Stimulated activated CD8-positive, alpha-beta memory T cell treated with anti-CD3 and anti-CD28 coated beads, Interleukin-7, amount 100 ng/mL, for 24 hours (primary cell): Measurements from ENCODE around the gene SBF2.
"Not testable (repeated sequence)": the region's sequence is repeated elsewhere in the genome, so short reads cannot be mapped to it uniquely, and the experiment has no call there.

Experiments used
- DNase-seq: peaks from one replicate; pipeline ENCODE4 v3.0.0-alpha.2; 2020; ENCODE audit warnings: low read depth

The SBF2 gene

GRCh38 chr11:9951807-9952206, 342.2 kb downstream of the SBF2 start:
- DNase-seq = no peak

DNA sequence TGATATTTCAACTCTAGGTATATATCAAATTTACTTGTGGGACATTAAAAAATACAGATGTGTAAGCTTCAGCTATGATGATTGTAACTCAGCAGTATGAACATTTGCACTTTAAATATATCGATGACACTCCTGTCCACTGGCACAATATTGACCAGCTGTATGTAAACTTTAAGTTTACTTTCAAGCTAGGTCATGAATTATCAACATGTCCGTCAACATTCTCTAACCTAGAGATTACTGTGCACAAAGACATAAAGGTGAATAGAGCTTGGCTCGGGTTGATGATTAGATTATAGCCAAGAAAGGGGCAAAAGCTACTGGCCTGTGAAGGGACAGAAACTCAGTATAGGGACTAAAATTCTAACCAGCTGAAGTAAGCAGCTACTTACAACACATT, 343.6 kb downstream of the SBF2 start:
- DNase-seq = no peak

DNA sequence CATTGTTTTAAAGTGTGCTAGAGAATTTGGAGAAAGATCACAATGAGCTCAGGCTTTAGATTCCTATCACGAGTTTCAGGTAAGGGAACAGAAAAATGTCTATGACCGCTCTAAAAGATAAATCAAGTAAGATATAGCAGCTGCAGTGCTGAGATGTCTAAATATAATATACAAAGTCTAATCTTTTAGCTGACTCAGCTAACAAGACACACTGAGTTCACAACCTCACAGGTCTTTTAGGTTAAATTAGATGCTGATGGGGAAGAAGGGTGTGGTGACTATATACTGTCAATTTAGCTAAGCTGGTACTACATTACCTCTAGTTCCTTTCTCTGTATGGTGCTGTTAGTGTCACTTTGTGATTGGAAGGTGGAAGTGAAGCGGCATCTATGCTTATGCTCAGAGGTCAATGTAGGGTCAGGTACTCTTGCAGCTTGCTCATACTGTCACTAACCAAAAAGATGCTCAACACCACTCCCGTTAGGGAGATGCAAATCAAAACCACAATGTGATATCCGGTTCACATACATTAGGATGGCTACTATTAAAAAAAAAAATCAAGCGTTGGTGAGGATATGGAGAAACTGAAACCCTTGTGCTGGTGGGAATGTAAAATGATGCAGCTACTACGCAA, 346.7 kb downstream of the SBF2 start:
- DNase-seq = no peak

GRCh38 chr11:9945680-9946079, 348.3 kb downstream of the SBF2 start:
- not testable (repeated sequence) for DNase-seq

DNA sequence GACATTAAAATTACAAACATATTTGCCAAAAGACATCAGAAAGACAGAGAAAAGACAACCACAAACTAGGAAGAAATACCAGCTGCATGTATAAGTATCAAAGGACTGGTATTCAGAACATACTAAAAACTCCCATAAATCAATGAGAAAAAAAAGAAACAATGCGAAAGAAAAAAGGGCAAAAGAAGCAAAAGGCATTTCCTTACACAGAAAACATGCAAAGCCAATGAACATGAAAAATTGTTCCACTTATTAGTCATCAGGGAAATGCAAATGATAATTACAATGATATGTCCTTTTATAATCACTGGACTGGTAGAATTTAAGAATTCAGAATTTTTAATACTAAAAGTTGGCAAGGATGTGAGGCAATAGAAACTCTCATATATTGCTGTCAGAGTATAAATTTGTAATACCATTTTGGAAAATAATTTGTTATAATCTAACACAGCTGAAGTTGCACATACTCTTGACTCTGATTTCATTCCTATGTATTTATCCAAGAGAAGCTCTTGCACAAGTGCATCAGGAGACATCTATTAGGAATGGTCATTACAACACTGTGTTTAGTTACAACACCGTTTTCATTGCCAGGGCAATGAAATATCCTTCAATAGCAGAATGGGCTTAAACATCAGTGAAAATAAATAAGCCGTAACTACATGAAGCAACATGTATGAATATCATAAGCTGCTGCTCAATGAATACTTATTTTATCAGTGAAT, 350.5 kb downstream of the SBF2 start:
- no peak for DNase-seq

DNA sequence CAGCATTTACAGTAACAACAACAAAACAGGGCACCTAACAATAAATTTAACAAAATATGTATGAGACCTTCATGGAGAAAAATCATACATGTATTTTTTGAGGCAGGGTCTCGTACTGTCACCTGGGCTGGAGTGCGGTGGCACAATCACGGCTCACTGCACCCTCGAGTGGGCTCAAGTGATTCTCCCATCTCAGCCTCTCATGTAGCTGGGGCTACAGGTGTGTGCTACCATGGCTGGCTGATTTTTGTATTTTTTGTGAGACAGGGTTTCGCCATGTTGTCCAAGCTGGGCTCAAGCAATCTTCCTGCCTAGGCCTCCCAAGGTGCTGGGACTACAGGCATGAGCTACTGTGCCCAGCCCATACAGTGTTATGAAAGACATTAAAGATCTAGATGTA, 352.0 kb downstream of the SBF2 start:
- no peak for DNase-seq

DNA sequence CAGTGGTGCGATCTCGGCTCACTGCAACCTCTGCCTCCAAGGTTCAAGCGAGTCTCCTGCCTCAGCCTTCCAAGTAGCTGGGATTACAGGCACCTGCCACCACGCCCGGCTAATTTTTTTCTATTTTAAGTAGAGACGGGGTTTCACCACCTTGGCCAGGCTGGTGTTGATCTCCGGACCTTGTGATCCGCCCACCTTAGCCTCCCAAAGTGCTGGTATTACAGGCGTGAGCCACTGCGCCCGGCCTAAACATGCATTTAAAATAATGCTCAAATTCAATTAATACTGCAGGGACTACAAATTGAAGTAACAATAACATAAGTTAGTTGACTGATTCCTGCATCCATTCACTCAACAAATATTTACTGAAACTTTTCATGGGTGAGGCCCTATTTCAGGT, 354.9 kb downstream of the SBF2 start:
- not testable (repeated sequence) for DNase-seq

- DNase-seq = no peak
Observed at GRCh38 chr11:9936754-9937153, 357.3 kb downstream of the SBF2 start.

- DNase-seq = not testable (repeated sequence)
Observed at GRCh38 chr11:9932843-9933242, 361.2 kb downstream of the SBF2 start.

DNA sequence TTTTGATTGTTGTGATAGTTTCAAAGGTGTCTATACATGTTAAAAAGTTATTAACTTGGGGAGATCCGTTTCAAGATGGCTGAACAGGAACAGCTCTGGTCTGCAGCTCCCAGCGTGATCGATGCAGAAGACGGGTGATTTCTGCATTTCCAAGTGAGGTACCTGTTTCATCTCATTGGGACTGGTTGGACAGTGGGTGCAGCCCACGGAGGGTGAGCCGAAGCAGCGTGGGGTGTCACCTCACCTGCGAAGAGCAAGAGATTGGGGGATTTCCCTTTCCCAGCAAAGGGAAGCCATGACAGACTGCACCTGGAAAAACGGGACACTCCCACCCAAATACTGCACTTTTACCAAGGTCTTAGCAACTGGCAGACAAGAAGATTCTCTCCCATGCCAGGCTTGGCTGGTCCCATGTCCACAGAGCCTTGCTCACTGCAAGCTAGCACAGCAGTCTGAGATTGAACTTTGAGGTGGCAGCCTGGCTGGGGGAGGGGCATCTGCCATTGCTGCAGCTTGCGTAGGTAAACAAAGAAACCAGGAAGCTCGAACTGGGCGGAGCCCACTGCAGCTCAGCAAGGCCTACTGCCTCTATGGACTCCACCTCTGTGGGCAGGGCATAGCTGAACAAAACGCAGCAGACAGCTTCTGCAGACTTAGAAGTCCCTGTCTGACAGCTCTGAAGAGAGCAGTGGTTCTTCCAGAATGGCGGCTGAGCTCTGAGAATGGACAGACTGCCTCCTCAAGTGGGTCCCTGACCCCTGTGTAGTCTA, 363.3 kb downstream of the SBF2 start:
- DNase-seq = not testable (repeated sequence)

DNA sequence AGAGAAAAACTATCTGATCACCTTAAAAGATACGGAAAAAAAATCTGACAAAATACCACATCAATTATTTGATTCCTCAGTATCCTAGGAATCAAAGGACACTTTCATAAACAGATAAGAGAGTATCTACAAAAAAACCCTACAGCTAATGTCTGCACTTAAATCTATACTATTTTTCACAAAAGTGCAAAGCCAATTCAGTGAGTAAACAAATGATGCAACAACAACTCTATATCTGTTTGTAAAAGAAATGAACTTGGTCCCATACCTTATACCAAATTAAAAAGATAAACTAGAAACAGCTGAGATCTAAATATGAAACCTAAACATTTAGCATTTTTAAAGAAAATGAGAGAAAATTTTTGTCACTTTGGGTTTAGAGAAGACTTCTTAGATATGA, 366.3 kb downstream of the SBF2 start:
- DNase-seq = no peak

- DNase-seq = no peak
Observed at GRCh38 chr11:9923280-9923679, 370.7 kb downstream of the SBF2 start.

- DNase-seq = no peak
Observed at GRCh38 chr11:9922806-9923205, 371.2 kb downstream of the SBF2 start.

DNA sequence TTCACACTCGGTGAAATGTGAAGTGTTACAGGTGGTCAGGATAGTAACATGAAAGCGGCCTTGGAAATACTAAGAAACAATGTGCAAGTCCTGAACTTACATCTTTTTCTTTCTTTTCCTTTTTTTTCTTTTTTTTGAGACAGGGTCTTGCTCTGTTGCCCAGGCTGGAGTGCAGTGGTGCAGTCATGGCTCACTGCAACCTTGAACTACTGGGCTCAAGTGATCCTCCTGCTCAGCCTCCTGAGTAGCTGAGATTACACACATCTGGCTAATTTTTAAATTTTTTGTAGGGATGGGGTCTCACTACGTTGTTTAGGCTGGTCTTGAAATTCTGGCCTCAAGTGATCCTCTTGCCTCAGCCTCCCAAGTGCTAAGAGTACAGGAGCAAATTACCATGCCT, 377.5 kb downstream of the SBF2 start:
- DNase-seq = no peak

DNA sequence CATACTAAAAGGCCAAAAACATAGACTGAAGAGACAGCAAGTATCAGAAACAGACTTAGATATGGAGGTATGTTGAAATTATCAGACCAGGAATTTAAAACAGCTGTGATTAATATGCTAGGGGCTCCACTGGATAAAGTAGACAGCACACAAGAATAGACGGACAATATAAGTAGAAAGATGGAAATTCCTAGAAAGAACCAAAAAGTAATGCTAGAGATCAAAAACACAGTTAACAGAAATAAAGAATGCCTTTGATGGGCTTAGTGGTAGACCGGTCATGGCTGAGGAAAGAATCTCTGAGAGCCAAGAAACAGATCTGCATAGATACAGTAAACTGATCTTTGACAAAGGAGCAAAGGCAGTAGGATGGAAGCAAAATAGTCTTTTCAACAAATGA, 380.0 kb downstream of the SBF2 start:
- DNase-seq = no peak

DNA sequence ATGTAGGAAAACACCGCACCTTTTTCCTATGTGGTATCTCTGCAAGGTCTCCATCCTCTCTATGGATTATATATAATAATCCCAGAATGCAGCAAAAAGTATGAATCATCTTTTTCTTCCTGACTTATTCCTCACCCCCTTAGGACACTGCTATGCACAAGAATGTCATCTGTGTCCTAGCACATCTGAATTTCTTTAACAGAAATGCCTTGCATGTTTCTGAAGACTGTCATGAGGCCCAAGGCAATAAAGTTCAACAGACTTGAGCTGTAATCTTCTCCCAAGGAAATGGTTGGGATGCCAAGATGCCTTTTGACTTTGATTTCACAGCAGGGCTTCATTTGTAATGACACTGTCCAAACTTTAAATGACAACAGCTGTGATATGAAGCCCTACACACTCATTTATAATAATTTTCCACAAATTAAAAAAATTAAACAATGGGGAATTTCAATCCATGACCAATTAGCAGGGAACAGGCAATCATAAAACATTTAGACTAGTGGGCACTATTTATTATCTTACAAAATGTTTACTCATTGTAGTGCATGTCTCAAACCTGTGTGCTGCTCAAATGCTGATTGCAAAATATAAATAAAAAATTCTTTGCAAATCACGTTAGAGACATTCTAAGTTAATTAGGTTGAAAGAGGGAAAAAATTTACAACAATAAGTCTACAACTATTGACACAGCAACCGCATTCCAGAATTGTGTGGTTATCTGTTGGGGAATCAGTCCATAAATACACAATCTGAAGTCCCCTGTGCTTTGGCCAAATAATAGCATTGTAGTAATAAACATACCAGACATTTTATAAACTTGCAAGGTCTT, 387.8 kb downstream of the SBF2 start:
- no peak for DNase-seq

DNA sequence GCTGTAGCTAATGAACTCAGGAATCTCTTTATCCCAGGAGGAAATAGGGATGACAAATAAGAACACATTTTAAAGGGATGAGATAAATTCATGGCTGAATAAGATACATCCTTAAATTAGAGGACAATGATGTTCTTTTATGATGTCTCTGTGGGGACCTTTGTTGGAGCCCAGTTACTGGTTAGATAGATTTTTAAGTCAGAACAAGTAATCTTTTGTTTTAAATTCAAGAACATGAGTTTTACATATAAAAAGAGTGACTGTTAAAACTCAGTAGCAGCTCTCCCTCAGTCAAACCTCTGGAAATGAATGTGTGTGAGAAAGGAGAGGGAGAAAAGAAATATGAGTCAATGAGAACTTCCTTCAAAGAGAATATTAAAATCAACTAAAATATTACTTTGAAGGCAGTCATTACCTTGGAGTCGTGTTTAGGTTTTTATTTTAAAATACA, 388.5 kb downstream of the SBF2 start:
- DNase-seq = no peak

- DNase-seq = no peak
Observed at GRCh38 chr11:9903579-9903978, 390.4 kb downstream of the SBF2 start.

DNA sequence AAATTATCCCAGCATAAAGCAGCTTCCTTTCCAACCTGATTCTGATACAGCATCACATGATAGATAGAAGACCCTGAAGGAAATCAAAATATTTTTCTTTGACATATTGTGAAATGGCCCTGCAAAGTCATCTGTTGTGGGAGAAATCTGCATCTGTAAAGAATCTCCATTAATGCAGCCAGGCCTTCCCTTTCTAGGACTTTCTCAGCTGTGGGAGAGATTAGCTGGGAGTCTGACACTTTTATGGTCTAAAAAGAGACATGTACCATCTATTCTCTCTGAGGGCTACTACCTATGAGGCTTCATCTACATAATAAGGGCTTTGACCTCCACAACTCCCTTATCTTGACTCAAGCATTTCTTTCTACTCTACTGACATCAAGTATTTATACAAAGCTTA, 392.1 kb downstream of the SBF2 start:
- DNase-seq = no peak

GRCh38 chr11:9900253-9900652, 393.8 kb downstream of the SBF2 start:
- not testable (repeated sequence) for DNase-seq

DNA sequence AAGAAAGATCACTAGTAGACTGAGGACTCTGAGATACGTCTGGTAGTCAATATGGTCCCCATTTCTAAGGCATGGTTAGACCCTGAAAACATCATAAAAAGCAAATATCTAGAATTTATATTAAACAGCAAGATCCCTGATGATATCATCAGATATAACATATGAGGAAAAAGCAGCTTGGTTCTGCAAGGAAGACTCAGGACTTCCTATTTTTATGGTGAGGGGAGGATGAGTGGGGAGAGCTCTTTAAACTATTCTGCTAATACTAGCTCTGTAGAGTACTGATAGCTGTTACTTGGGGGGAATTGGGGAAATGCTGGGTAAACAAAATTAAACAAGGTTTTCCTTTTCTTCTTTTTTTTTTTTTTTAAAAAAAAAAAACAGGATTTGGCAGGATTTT, 394.3 kb downstream of the SBF2 start:
- no peak for DNase-seq

GRCh38 chr11:9896902-9897301, 397.1 kb downstream of the SBF2 start:
- no peak for DNase-seq
